ENCODE results near the gene GALNT9. TPM values are rescaled to one million over a fixed set of nuclear protein-coding genes. Genes with fewer than 3 reads are reported as not detected.
"Not testable (repeated sequence)": the region's sequence is repeated elsewhere in the genome, so short reads cannot be mapped to it uniquely, and the experiment has no call there.

GALNT9 gene
- polyA plus RNA-seq, 1 donor from 2014 or later: 13.5 TPM

DNA sequence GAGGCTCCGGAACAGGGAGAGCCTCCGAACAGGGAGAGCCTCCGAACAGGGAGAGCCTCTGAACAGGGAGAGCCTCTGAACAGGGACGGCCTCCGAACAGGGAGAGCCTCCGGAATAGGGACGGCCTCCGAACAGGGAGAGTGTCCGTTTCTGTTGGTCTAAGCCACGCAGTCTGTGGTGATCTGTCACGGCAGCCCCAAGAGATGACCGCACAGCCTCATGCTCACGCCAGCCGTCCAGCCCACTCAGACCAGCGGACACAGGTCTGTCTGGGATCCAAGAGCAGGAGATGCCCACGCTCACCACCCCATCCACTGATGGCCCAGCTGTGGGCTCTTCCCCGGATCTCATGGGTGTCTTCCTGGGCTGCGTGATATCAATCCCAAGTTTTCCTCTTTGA, 33.3 kb downstream of the GALNT9 start:
- H2AFZ ChIP-seq (ENCODE audit: low read depth, low read length): no peak overlapping the region
- no peak overlapping the region for H3K27ac ChIP-seq (ENCODE audit: low read length)
- H3K4me3 ChIP-seq (ENCODE audit: low read length): no peak overlapping the region
- H3F3A ChIP-seq (ENCODE audit: insufficient read depth, low read length, poor library complexity, severe bottlenecking): no peaks in the 10 kb centered on the region
- no peaks in the 10 kb centered on the region for H4K20me1 ChIP-seq (ENCODE audit: insufficient read depth)
- H3K36me3 ChIP-seq (ENCODE audit: insufficient read depth, low read length): no peaks in the 10 kb centered on the region
- no peaks in the 10 kb centered on the region for H3K27me3 ChIP-seq (ENCODE audit: insufficient read depth, low read depth, low read length)
- H3K4me2 ChIP-seq (ENCODE audit: low read length): no peak overlapping the region
- H3K9me3 ChIP-seq (ENCODE audit: low read length): no peaks in the 10 kb centered on the region
- H3K9me2 ChIP-seq (ENCODE audit: insufficient read depth, low read length): no peaks in the 10 kb centered on the region
- no peaks in the 10 kb centered on the region for H3K79me2 ChIP-seq (replicated peaks; ENCODE audit: insufficient read depth, low read length)
- TF ChIP-seq TAF1 (IDR thresholded peaks at IDR 0.05; ENCODE audit: low read depth) (no peak), RAD21 (conservative IDR thresholded peaks at IDR 0.05) (no peak), SMC3 (conservative IDR thresholded peaks at IDR 0.05; ENCODE audit: poor library complexity) (no peak), EP300 (conservative IDR thresholded peaks at IDR 0.05; ENCODE audit: poor library complexity, severe bottlenecking) (no peak), EZH2 (IDR thresholded peaks at IDR 0.05; ENCODE audit: borderline replicate concordance, insufficient read depth, low read length, poor library complexity, severe bottlenecking) (no peak), MXI1 (conservative IDR thresholded peaks at IDR 0.05; ENCODE audit: poor library complexity, severe bottlenecking) (no peak), POLR2AphosphoS5 (IDR thresholded peaks at IDR 0.05) (no peak)
- TF ChIP-seq, protein P1, sequence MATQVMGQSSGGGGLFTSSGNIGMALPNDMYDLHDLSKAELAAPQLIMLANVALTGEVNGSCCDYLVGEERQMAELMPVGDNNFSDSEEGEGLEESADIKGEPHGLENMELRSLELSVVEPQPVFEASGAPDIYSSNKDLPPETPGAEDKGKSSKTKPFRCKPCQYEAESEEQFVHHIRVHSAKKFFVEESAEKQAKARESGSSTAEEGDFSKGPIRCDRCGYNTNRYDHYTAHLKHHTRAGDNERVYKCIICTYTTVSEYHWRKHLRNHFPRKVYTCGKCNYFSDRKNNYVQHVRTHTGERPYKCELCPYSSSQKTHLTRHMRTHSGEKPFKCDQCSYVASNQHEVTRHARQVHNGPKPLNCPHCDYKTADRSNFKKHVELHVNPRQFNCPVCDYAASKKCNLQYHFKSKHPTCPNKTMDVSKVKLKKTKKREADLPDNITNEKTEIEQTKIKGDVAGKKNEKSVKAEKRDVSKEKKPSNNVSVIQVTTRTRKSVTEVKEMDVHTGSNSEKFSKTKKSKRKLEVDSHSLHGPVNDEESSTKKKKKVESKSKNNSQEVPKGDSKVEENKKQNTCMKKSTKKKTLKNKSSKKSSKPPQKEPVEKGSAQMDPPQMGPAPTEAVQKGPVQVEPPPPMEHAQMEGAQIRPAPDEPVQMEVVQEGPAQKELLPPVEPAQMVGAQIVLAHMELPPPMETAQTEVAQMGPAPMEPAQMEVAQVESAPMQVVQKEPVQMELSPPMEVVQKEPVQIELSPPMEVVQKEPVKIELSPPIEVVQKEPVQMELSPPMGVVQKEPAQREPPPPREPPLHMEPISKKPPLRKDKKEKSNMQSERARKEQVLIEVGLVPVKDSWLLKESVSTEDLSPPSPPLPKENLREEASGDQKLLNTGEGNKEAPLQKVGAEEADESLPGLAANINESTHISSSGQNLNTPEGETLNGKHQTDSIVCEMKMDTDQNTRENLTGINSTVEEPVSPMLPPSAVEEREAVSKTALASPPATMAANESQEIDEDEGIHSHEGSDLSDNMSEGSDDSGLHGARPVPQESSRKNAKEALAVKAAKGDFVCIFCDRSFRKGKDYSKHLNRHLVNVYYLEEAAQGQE (IDR thresholded peaks at IDR 0.05; ENCODE audit: borderline replicate concordance): no peak
- TF ChIP-seq, protein P2, sequence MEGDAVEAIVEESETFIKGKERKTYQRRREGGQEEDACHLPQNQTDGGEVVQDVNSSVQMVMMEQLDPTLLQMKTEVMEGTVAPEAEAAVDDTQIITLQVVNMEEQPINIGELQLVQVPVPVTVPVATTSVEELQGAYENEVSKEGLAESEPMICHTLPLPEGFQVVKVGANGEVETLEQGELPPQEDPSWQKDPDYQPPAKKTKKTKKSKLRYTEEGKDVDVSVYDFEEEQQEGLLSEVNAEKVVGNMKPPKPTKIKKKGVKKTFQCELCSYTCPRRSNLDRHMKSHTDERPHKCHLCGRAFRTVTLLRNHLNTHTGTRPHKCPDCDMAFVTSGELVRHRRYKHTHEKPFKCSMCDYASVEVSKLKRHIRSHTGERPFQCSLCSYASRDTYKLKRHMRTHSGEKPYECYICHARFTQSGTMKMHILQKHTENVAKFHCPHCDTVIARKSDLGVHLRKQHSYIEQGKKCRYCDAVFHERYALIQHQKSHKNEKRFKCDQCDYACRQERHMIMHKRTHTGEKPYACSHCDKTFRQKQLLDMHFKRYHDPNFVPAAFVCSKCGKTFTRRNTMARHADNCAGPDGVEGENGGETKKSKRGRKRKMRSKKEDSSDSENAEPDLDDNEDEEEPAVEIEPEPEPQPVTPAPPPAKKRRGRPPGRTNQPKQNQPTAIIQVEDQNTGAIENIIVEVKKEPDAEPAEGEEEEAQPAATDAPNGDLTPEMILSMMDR (IDR thresholded peaks at IDR 0.05; ENCODE audit: poor library complexity, severe bottlenecking): no peak
- no peak overlapping the region for H3K9ac ChIP-seq (ENCODE audit: low read length)

DNA sequence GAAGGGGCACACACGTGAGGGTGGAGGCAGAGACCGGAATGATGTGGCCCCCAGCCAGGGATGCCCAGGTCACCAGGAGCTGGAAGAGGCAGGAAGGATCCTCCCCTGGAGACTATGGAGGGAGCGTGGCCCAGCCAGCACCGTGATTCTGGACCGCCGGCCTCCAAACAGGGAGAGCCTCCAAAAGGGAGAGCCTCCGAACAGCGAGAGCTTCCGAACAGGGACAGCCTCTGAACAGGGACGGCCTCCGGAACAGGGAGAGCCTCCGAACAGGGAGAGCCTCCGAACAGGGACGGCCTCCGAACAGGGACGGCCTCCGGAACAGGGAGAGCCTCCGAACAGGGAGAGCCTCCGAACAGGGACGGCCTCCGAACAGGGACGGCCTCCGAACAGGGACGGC, 33.8 kb downstream of the GALNT9 start:
- not testable (repeated sequence) for H3K36me3 ChIP-seq (ENCODE audit: insufficient read depth, low read length); H3K4me3 ChIP-seq (ENCODE audit: low read length); H2AFZ ChIP-seq (ENCODE audit: low read depth, low read length); H3K9me2 ChIP-seq (ENCODE audit: insufficient read depth, low read length); H3K27me3 ChIP-seq (ENCODE audit: insufficient read depth, low read depth, low read length); H3K4me2 ChIP-seq (ENCODE audit: low read length); H3K79me2 ChIP-seq (replicated peaks; ENCODE audit: insufficient read depth, low read length); H3K27ac ChIP-seq (ENCODE audit: low read length); H3K9ac ChIP-seq (ENCODE audit: low read length); H3K9me3 ChIP-seq (ENCODE audit: low read length); H4K20me1 ChIP-seq (ENCODE audit: insufficient read depth); H3F3A ChIP-seq (ENCODE audit: insufficient read depth, low read length, poor library complexity, severe bottlenecking)

DNA sequence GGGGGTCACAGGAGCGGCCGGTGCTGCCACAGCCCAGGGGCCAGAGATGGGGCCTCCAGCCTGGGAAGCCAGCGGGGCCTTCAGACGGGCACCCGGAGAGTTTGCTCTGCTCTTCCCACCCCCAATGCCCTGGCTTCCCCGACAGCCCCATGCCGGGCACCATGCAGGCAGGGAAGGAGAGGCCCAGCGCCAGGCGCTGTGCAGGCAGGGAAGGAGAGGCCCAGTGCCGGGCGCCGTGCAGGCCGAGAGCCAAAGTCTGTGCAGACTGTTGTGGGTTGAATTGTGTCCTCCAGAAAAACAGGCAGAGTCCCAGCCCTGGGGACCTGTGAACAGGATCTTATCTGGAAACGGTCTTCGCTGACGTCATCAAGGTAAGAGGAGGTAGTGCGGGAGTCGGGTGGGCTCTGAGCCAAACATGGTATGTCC, 34.3 kb downstream of the GALNT9 start:
- H3K27ac ChIP-seq (ENCODE audit: low read length): no peak overlapping the region
- H3K27me3 ChIP-seq (ENCODE audit: insufficient read depth, low read depth, low read length): no peaks in the 10 kb centered on the region
- no peaks in the 10 kb centered on the region for H3K36me3 ChIP-seq (ENCODE audit: insufficient read depth, low read length)
- no peaks in the 10 kb centered on the region for H4K20me1 ChIP-seq (ENCODE audit: insufficient read depth)
- no peaks in the 10 kb centered on the region for H3K9me3 ChIP-seq (ENCODE audit: low read length)
- no peak overlapping the region for H3K4me3 ChIP-seq (ENCODE audit: low read length)
- H2AFZ ChIP-seq (ENCODE audit: low read depth, low read length): no peak overlapping the region
- no peak overlapping the region for H3K9ac ChIP-seq (ENCODE audit: low read length)
- no peaks in the 10 kb centered on the region for H3F3A ChIP-seq (ENCODE audit: insufficient read depth, low read length, poor library complexity, severe bottlenecking)
- TF ChIP-seq, protein P2 (IDR thresholded peaks at IDR 0.05; ENCODE audit: poor library complexity, severe bottlenecking): no peak
- no peak for TF ChIP-seq MXI1 (conservative IDR thresholded peaks at IDR 0.05; ENCODE audit: poor library complexity, severe bottlenecking)
- no peak for TF ChIP-seq TAF1 (IDR thresholded peaks at IDR 0.05; ENCODE audit: low read depth)
- H3K4me2 ChIP-seq (ENCODE audit: low read length): no peak overlapping the region
- no peaks in the 10 kb centered on the region for H3K9me2 ChIP-seq (ENCODE audit: insufficient read depth, low read length)
- no peaks in the 10 kb centered on the region for H3K79me2 ChIP-seq (replicated peaks; ENCODE audit: insufficient read depth, low read length)
